Stimulated activated CD8-positive, alpha-beta memory T cell treated with anti-CD3 and anti-CD28 coated beads, Interleukin-15, amount 100 ng/mL, for 4 hours (primary cell): Measurements from ENCODE around the gene CUL2.
"Not testable (repeated sequence)": the region's sequence is repeated elsewhere in the genome, so short reads cannot be mapped to it uniquely, and the experiment has no call there.

Source experiments
- DNase-seq, 2 donors: peaks; one replicate each; pipeline ENCODE4 v3.0.0-alpha.2; 2020; ENCODE audit warnings: low read depth in 2 of 2

Gene CUL2

DNA sequence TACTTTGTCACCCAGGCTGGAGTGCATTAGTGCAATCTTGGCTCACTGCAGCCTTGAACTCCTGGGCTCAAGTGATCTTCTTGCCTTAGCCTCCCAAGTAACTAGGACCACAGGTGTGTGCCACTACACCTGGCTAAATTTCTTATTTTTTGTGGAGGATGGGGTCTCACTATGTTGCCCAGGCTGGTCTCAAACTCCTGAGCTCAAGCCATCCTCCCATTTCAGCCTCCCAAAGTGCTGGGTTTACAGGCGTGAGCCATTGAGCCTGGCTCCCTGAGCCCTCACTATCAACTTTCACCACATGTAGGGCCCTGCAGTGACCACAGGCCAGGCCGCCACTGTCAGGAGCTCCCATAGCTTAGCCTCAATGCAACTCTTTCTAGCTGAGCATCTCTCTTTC, 110.2 kb downstream of the CUL2 start:
- no peak for DNase-seq

GRCh38 chr10:34978080-34978479, 112.1 kb downstream of the CUL2 start:
- DNase-seq: no peak

DNA sequence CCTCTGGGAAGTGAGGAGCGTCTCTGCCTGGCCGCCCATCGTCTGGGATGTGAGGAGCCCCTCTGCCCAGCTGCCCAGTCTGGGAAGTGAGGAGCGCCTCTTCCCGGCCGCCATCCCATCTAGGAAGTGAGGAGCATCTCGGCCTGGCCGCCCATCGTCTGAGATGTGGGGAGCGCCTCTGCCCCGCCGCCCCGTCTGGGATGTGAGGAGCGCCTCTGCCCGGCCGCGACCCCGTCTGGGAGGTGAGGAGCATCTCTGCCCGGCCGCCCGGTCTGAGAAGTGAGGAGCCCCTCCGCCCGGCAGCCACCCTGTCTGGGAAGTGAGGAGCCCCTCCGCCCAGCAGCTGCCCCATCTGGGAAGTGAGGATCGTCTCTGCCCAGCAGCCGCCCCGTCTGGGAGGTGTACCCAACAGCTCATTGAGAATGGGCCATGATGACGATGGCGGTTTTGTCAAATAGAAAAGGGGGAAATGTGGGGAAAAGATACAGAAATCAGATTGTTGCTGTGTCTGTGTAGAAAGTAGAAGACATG, 113.7 kb downstream of the CUL2 start:
- DNase-seq: not testable (repeated sequence)

GRCh38 chr10:34974364-34975065, 115.6 kb downstream of the CUL2 start:
- DNase-seq: not testable (repeated sequence)

GRCh38 chr10:34973757-34974156, 116.4 kb downstream of the CUL2 start:
- DNase-seq: not testable (repeated sequence)

DNA sequence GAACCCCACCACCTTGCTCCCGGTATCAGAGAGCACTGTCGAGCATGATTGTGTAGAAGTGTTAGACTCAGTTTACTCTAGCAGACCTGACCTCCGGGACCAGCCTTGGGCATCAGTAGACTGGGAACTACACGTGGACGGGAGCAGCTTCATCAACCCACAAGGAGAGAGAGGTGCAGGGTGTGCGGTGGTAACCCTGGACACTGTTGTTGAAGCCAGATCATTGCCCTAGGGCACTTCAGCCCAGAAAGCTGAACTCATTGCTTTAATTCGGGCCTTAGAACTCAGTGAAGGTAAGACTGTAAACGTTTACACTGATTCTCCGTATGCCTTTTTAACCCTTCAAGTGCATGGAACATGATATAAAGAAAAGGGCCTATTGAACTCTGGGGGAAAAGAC, 117.0 kb downstream of the CUL2 start:
- DNase-seq: not testable (repeated sequence)

DNA sequence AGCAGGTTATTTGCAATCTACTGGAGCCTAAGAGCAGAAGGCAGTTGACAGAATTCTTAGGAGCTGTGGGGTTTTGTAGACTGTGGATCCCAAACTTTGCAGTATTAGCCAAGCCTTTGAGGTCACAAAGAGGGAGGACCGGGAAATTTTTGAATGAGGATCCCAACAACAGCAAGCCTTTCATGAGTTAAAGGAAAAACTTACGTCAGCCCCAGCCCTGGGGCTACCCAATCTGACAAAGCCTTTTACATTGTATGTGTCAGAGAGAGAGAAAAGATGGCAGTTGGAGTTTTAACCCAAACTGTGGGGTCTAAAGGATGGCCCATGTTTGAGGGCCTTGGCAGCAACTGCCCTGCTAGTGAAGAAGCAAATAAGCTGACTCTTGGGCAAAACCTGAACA, 117.5 kb downstream of the CUL2 start:
- DNase-seq: not testable (repeated sequence)

GRCh38 chr10:34971606-34972334, 118.4 kb downstream of the CUL2 start:
- DNase-seq: not testable (repeated sequence)

- DNase-seq: no peak
Observed at GRCh38 chr10:34969171-34969570, 121.0 kb downstream of the CUL2 start.

- DNase-seq: no peak
Observed at GRCh38 chr10:34967335-34967880, 122.7 kb downstream of the CUL2 start.

DNA sequence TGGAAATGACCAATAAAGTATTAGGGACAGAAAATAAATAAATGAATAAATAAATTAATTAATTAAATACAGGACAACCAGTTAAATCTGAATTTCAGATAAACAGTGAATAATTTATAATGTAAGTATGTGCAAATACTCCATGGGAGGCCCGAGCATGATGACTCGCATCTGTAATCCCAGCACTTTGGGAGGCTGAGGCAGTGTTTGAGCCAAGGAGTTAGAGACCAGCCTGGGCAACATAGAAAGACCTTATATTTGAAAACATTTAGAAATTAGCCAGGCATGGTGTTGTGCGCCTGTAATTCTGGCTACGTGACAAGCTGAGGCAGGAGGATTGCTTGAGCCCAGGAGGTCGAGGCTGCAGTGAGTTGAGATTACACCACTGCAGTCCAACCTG, 123.7 kb downstream of the CUL2 start:
- no peak for DNase-seq

- no peak for DNase-seq
Observed at GRCh38 chr10:34966040-34966439, 124.1 kb downstream of the CUL2 start.

DNA sequence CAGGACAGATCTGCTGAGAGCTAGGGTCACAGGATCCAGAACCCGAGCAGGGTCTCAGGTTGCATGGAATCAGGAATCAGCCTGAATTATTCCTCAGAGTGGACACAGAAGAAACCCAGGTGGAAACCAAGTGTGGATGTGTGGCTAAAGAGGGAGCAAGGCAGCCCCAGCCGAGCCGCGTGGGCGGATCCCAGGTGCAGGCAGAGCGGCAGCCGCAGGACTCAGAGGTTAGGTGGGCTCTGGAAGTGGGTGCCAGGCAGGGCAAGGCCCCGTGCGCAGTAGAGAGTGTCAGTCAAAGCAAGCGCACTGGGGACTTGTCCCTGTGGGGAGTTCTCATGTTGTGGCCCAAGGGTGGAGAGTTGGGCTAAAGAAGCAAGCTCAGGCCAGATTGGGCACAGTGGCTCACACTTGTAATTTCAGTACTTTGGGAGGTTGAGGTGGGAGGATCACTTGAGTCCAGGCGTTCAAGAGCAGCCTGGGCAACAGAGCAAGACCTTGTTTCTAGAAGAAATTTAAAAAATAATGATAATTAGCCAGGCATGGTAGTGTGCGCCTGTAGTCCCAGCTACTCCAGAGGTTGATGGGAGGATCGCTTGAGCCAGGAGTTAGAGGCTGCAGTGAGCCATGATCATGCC, 125.9 kb downstream of the CUL2 start:
- DNase-seq: no peak

GRCh38 chr10:34962866-34963265, 127.3 kb downstream of the CUL2 start:
- no peak for DNase-seq

DNA sequence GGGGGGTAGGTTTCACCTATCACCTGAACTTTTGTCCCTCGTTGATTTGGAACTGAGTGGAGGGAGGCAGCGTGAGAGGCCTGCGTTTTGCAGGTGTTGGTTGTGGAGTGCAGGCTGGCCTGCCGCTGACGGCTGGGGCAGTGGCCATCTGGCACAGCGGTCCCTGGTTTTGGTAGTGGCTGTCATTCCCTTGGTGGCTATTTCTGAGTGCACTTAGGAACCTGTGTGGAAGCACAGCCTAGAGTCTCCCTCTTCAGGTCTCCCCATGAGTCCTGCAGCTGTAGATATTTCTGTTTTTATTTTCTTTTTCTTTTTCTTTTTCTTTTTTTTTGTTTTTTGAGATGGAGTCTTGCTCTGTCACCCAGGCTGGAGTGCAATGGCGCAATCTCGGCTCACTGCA, 129.2 kb downstream of the CUL2 start:
- DNase-seq: no peak

DNA sequence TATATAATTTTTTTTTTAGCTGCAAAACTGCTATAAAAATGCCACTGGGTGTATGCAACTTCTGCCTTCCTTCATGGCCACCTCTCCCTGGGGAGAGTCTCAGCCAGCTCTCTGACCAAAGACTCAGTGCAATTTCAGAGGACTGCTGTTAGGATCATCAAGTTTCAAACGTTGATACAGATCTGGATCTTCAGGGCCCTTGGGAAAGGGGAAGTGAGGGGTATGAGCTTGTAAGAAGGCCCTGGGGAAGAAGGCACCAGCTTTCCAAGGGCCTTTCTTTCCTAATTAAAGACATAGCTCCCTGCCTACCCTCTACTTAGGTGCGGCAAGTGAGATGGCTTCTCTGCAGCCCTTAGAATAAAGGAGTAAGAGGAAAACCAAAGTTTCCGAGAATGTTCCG, 130.4 kb downstream of the CUL2 start:
- no peak for DNase-seq

DNA sequence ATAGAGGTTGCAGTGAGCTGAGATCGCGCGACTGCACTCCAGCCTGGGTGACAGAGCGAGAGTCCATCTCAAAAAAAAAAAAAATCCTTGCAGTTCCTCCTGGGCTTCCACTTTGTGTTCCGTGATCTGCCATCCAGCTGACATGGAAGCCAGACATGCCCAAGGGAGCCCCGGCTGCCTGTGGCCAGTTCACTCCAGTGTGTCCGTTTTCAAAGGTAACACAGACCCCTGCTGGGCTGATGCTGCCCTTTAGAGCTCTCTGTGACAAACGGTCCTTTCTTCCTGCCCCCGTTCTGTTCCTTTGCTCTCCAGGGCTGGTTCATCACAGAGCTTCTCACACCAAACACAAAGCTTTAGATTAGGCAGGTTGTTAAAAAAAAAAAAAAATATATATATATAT, 130.8 kb downstream of the CUL2 start:
- no peak for DNase-seq
